ENCODE measurements around the gene FAM114A1. TPM values are rescaled to one million over a fixed set of nuclear protein-coding genes. Genes with fewer than 3 reads are reported as not detected.

Gene FAM114A1
- total RNA-seq = under 1 TPM in 2 of 3 donors, not detected in 1; 0.31 to 0.70 TPM
- total RNA-seq (2013) = 0.65 TPM

DNA sequence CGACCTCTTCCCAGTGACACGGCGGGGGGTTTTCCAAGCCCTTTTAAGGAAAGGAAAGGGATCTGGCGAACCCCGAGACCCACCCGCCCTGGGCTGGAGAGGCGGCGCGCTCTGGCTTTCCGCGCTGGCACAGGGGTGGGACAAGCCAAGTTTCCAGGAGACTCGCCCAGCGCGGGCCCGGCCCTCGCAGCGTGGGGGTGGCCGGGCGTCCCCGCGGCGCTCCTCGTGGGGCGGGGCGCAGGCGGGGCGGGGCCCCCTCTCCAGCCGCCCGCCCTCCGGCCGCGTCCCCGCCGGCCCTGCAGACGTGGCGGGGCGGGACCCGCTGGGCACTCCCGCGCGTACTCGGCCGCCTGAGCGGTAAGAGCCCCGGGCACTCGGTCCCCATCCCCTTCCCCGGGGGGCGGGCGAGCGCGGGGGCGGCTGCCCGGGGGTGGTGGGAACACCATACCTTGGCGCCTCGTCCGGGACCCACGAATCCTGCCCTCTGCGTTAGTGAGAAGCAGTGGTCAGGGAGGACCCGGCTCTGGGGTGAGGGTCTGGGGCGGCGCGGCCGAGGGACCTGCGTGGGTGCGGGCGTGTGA lies at the start of gene FAM114A1:
Gene FAM114A1, plus strand, starts transcription at position 329 of the 581 bp plus-strand sequence. CDS start 10,273 bp downstream, outside the sequence.
- Mint-ChIP-seq H3K27me3 (ENCODE audit: low read depth in 2 of 2) (peaks cover 12 to 26% of the 10 kb centered on the region in 2 donors), H3K4me3 (peak within 1 kb of the TSS; percentile 77), H3K36me3 (no peaks in the 10 kb centered on the region), H3K4me1 (peaks cover 0 to 10% of the 10 kb centered on the region in 2 donors), H3K9me3 (no peaks in the 10 kb centered on the region), H3K27ac (no peak within 1 kb of the TSS)
- Histone ChIP-seq H3K4me3 (ENCODE audit: low read length) (peak within 1 kb of the TSS; percentile 22), H3K27me3 (ENCODE audit: control insufficient read depth, insufficient read depth, low read length) (no peaks in the 10 kb centered on the region), H3K4me1 (ENCODE audit: control insufficient read depth, insufficient read depth, low read length) (peaks cover 6% of the 10 kb centered on the region), H3K27ac (ENCODE audit: low read length) (no peak within 1 kb of the TSS), H3K36me3 (ENCODE audit: control insufficient read depth, insufficient read depth, low read length) (no peaks in the 10 kb centered on the region), H3K9me3 (ENCODE audit: control insufficient read depth, insufficient read depth, low read length) (no peaks in the 10 kb centered on the region)
- WGBS (ENCODE audit: insufficient coverage) = 3% methylated on average over 66 of the region's 66 CpGs
- DNase-seq (peak; percentile 23 to 30), ATAC-seq (peak; percentile 88 to 95 (median 90))
- TF ChIP-seq CTCF (IDR thresholded peaks at IDR 0.05) = no peak
- intact Hi-C loops (cut with micrococcal nuclease) = no loop called here

DNA sequence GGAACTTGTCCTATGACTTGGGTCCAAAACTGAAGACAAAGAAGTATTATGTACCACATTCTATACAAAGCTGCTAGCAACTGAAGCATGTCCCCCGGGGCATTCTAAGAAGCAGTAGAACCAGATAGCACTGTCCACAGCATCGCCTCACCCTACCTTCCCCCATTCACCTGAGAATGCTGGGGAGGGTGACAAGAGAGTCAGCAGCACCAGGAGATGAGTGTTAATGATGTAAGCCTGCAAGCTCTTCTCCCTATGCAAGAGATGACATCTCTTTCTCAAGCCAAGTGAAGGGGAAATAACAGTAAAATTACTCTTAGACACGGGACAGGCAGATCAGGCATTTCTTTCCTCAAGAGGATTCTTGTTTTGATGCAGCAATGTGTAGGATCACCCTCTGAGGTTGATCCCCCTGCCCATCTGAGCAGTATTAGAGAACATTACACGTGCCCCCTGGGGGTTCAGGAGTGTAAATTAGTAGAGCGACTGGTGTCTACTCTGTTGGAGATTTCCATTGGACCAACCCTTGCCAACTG lies 49.1 kb upstream of the FAM114A1 start:
- H3K4me1 ChIP-seq (ENCODE audit: control insufficient read depth, insufficient read depth, low read length) = peaks cover 10% of the 10 kb centered on the region
- H3K9me3 ChIP-seq (ENCODE audit: control insufficient read depth, insufficient read depth, low read length) = peaks cover 13% of the 10 kb centered on the region
- Mint-ChIP-seq H3K27ac (no peak overlapping the region), H3K9me3 (peaks cover 0 to 2% of the 10 kb centered on the region in 2 donors), H3K4me3 (no peak overlapping the region), H3K27me3 (ENCODE audit: low read depth in 2 of 2) (peaks cover 2 to 8% of the 10 kb centered on the region in 2 donors), H3K36me3 (no peaks in the 10 kb centered on the region), H3K4me1 (peaks cover 8 to 12% of the 10 kb centered on the region in 2 donors)
- no peak for DNase-seq
- intact Hi-C loops (cut with micrococcal nuclease) = no loop called here
- no peaks in the 10 kb centered on the region for H3K36me3 ChIP-seq (ENCODE audit: control insufficient read depth, insufficient read depth, low read length)
- H3K4me3 ChIP-seq (ENCODE audit: low read length) = no peak overlapping the region
- TF ChIP-seq CTCF (IDR thresholded peaks at IDR 0.05) = no peak
- no peak overlapping the region for H3K27ac ChIP-seq (ENCODE audit: low read length)
- H3K27me3 ChIP-seq (ENCODE audit: control insufficient read depth, insufficient read depth, low read length) = no peaks in the 10 kb centered on the region
- WGBS (ENCODE audit: insufficient coverage) = 77% methylated on average over 4 of the region's 5 CpGs
- no peak for ATAC-seq

- H3K9me3 ChIP-seq (ENCODE audit: control insufficient read depth, insufficient read depth, low read length) = peaks cover 13% of the 10 kb centered on the region
- peaks cover 10% of the 10 kb centered on the region for H3K4me1 ChIP-seq (ENCODE audit: control insufficient read depth, insufficient read depth, low read length)
- peaks cover 0 to 2% of the 10 kb centered on the region in 2 donors for H3K9me3 Mint-ChIP-seq
- DNase-seq (peak in 1 of 2 donors; percentile 12), ATAC-seq (no peak)
- no peaks in the 10 kb centered on the region for H3K36me3 Mint-ChIP-seq
- 47% methylated on average over 3 of the region's 3 CpGs for WGBS (ENCODE audit: insufficient coverage)
- no peak for TF ChIP-seq CTCF (IDR thresholded peaks at IDR 0.05)
- H3K27me3 ChIP-seq (ENCODE audit: control insufficient read depth, insufficient read depth, low read length) = no peaks in the 10 kb centered on the region
- no peak overlapping the region for H3K4me3 Mint-ChIP-seq
- no peak overlapping the region for H3K4me3 ChIP-seq (ENCODE audit: low read length)
- H3K4me1 Mint-ChIP-seq = peaks cover 8 to 12% of the 10 kb centered on the region in 2 donors
- H3K27ac Mint-ChIP-seq = no peak overlapping the region
- H3K27ac ChIP-seq (ENCODE audit: low read length) = no peak overlapping the region
- H3K27me3 Mint-ChIP-seq (ENCODE audit: low read depth in 2 of 2) = peaks cover 2 to 8% of the 10 kb centered on the region in 2 donors
- no peaks in the 10 kb centered on the region for H3K36me3 ChIP-seq (ENCODE audit: control insufficient read depth, insufficient read depth, low read length)
- intact Hi-C loops (cut with micrococcal nuclease) = no loop called here
These were observed 48.0 kb upstream of the FAM114A1 start for GRCh38 chr4:38819569-38819968.

Measured in natural killer cell (primary cell).